Coronary artery (tissue), 2 donors: ENCODE results near the gene IKBKE.

ENCODE experiments used
- DNase-seq: peaks from one replicate; pipeline ENCODE4 v3.0.0-alpha.2; 2017; ENCODE audit warnings: low spot score
- H3K27ac ChIP-seq, 2 donors: fragments of 200-600 bp; sonication (generic); one replicate each; pipeline ENCODE4 v1.5.1; 2016 to 2019
- H3K4me3 ChIP-seq: fragments of 200-600 bp; sonication (generic); 2 replicates; pipeline ENCODE4 v1.5.1; 2016; ENCODE audit warnings: mild to moderate bottlenecking, moderate library complexity
- CTCF ChIP-seq: fragments of 200-600 bp; sonication (generic); IDR thresholded peaks from one replicate; pipeline ENCODE4 v1.5.1; 2019; ENCODE audit warnings: antibody characterized with exemption

Gene IKBKE

GRCh38 chr1:206487970-206488369, 17.7 kb downstream of the IKBKE start:
- no peak for TF ChIP-seq CTCF
- DNase-seq, result no peak
- Histone ChIP-seq H3K4me3 (no peak overlapping the region), H3K27ac (no peak overlapping the region)

- no peak for TF ChIP-seq CTCF
- no peak for DNase-seq
- H3K27ac ChIP-seq, result no peak overlapping the region
- no peak overlapping the region for H3K4me3 ChIP-seq
These were observed 18.2 kb downstream of the IKBKE start for GRCh38 chr1:206488466-206488865.

GRCh38 chr1:206489980-206490770, 19.9 kb downstream of the IKBKE start:
- Histone ChIP-seq H3K27ac (no peak overlapping the region), H3K4me3 (no peak overlapping the region)
- TF ChIP-seq CTCF, result peak; percentile 97
- no peak for DNase-seq

- Histone ChIP-seq H3K27ac (no peak overlapping the region), H3K4me3 (no peak overlapping the region)
- TF ChIP-seq CTCF, result no peak
- no peak for DNase-seq
These were observed 20.6 kb downstream of the IKBKE start for GRCh38 chr1:206490771-206491405.

- no peak for TF ChIP-seq CTCF
- Histone ChIP-seq H3K4me3 (no peak overlapping the region), H3K27ac (no peak overlapping the region)
- DNase-seq, result no peak
These were observed 21.3 kb downstream of the IKBKE start for GRCh38 chr1:206491616-206492015.

GRCh38 chr1:206492589-206492988, 22.3 kb downstream of the IKBKE start:
- Histone ChIP-seq H3K27ac (no peak overlapping the region), H3K4me3 (no peak overlapping the region)
- DNase-seq, result no peak
- TF ChIP-seq CTCF, result no peak

GRCh38 chr1:206493279-206493678, 23.0 kb downstream of the IKBKE start:
- no peak for TF ChIP-seq CTCF
- Histone ChIP-seq H3K27ac (no peak overlapping the region), H3K4me3 (no peak overlapping the region)
- no peak for DNase-seq
